Loucy (cell line): ENCODE data around the gene TGOLN2.

ENCODE experiments used
- H2AFZ ChIP-seq: fragments of 200-600 bp; sonication (generic); 2 replicates; pipeline ENCODE4 v1.6.0; 2016; ENCODE audit warnings: antibody characterized with exemption, mild to moderate bottlenecking, low read length, moderate library complexity
- H3F3A ChIP-seq: fragments of 200-600 bp; 2 replicates; pipeline ENCODE4 v1.6.0; 2016; ENCODE audit warnings: antibody characterized with exemption, low read depth, mild to moderate bottlenecking
- H3K27me3 ChIP-seq: fragments of 200-600 bp; sonication (generic); 2 replicates; pipeline ENCODE4 v1.6.1; 2014; ENCODE audit warnings: low read length, mild to moderate bottlenecking; ENCODE audit not compliant: insufficient read depth, poor library complexity, severe bottlenecking
- H3K36me3 ChIP-seq: fragments of 200-600 bp; sonication (generic); 2 replicates; pipeline ENCODE4 v1.6.1; 2016; ENCODE audit warnings: low read length; ENCODE audit not compliant: insufficient read depth
- H3K4me1 ChIP-seq: fragments of 200-600 bp; sonication (generic); 2 replicates; pipeline ENCODE4 v1.5.1; 2014; ENCODE audit warnings: low read length, mild to moderate bottlenecking; ENCODE audit not compliant: insufficient read depth, poor library complexity, severe bottlenecking
- H3K4me2 ChIP-seq: fragments of 200-600 bp; sonication (generic); 2 replicates; pipeline ENCODE4 v1.6.0; 2014; ENCODE audit warnings: antibody characterized with exemption, low read length, low read depth, mild to moderate bottlenecking; ENCODE audit not compliant: poor library complexity, severe bottlenecking
- H3K4me3 ChIP-seq: fragments of 200-600 bp; sonication (generic); 2 replicates; pipeline ENCODE4 v1.5.1; 2014; ENCODE audit warnings: low read length, mild to moderate bottlenecking, mixed read lengths; ENCODE audit not compliant: poor library complexity, severe bottlenecking
- H3K79me2 ChIP-seq: fragments of 200-600 bp; sonication (generic); 2 replicates; pipeline ENCODE4 v1.6.1; 2014; ENCODE audit warnings: low read length; ENCODE audit not compliant: insufficient read depth
- H3K9ac ChIP-seq: fragments of 200-600 bp; sonication (generic); 2 replicates; pipeline ENCODE4 v1.6.0; 2014; ENCODE audit warnings: mild to moderate bottlenecking, low read depth, low read length, moderate library complexity; ENCODE audit not compliant: poor library complexity, severe bottlenecking
- H3K9me2 ChIP-seq: fragments of 200-600 bp; sonication (generic); replicated peaks from 2 replicates; pipeline ENCODE4 v1.6.1; 2016; ENCODE audit warnings: low read depth, low read length, mixed read lengths
- H3K9me3 ChIP-seq: fragments of 200-600 bp; sonication (generic); 2 replicates; pipeline ENCODE4 v1.6.1; 2014; ENCODE audit warnings: mild to moderate bottlenecking, antibody characterized with exemption, low read length, low read depth; ENCODE audit not compliant: insufficient read depth
- H4K20me1 ChIP-seq: fragments of 200-600 bp; sonication (generic); 2 replicates; pipeline ENCODE4 v1.6.0; 2014; ENCODE audit warnings: antibody characterized with exemption, low read length, mild to moderate bottlenecking; ENCODE audit not compliant: insufficient read depth, poor library complexity, severe bottlenecking
- CTCF ChIP-seq: fragments of 200-600 bp; sonication (generic); conservative IDR thresholded peaks from 2 replicates; pipeline ENCODE4 v1.5.1; 2014; ENCODE audit warnings: mild to moderate bottlenecking, antibody characterized with exemption, low read length
- EZH2phosphoT487 ChIP-seq: fragments of 200-600 bp; IDR thresholded peaks from 2 replicates; pipeline ENCODE4 v1.6.1; 2018; ENCODE audit warnings: antibody characterized with exemption, mild to moderate bottlenecking, moderate library complexity, borderline replicate concordance

Gene TGOLN2

DNA sequence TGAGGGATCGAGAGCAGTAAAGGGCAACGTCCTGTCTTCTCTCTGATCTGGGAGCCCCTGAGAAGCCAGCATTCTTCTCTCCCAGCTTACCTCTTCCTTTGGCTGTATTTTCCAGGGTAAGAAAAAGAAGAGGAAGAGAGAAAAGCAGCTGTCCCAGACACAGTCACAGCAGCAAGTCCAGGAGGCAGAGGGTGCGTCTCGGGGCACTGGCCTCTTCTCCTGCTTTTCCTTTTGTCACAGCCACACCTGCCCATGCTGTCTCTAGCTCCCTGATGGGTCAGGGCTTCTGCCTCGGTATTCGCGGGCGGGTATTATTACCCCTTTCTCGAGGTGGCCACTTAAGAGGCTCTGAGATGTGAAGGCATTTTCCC, 20.3 kb downstream of the TGOLN2 start:
- H3K36me3 ChIP-seq = no peaks in the 10 kb centered on the region
- H3K4me1 ChIP-seq = peaks cover 16% of the 10 kb centered on the region
- H3K4me3 ChIP-seq = peak overlapping the region; percentile 67
- peak overlapping the region; percentile 55 for H3K9ac ChIP-seq
- peak overlapping the region; percentile 86; the same call in 1 of the 2 replicates for H2AFZ ChIP-seq
- no peaks in the 10 kb centered on the region for H4K20me1 ChIP-seq
- H3F3A ChIP-seq = no peaks in the 10 kb centered on the region
- no peaks in the 10 kb centered on the region for H3K9me3 ChIP-seq
- no peaks in the 10 kb centered on the region for H3K9me2 ChIP-seq
- H3K79me2 ChIP-seq = no peaks in the 10 kb centered on the region
- H3K4me2 ChIP-seq = peak overlapping the region; percentile 71
- H3K27me3 ChIP-seq = no peaks in the 10 kb centered on the region
- TF ChIP-seq EZH2phosphoT487 = no peak
- no peak for TF ChIP-seq CTCF

DNA sequence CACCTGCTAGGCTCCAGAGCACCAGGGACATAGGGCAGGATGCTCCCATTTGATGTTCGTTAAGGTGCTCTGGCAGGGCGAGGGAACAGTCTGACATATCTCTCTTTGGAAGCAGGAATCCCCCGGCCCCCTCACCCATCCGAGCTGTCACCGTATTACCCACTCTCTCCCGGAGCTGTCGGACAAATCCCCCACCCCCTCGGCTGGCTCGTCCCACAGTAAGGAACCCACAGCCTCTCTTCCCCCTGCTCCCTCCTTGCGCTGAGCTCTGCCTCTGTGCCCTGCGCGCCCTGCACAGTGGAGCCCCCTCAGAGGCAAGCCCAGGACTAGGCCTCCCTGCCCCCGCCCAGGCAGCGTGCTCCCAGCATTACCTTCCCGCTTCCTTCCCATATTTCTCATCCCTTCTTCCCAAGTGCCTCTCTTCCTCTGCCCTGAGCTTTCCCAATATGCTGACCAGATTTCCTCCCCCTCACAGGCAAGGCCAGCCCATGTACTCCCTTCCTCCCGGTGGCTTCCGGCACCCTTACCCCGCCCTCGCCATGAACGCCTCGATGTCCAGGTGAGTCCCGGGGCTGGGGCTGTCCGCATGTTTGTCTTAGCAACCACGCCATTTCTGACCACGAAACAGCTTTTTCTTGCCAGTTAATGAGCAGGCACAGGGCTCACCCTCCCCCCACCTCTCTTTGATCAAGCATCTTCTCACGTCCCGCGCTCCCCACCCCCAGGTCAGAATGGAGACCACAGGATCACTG, 23.8 kb downstream of the TGOLN2 start:
- Histone ChIP-seq H3K9me2 (no peaks in the 10 kb centered on the region), H4K20me1 (no peaks in the 10 kb centered on the region), H3K4me2 (no peak overlapping the region), H3K4me1 (peaks cover 11% of the 10 kb centered on the region), H3K79me2 (no peaks in the 10 kb centered on the region), H3K4me3 (no peak overlapping the region), H3K27me3 (no peaks in the 10 kb centered on the region), H3K9ac (no peak overlapping the region), H2AFZ (no peak overlapping the region), H3K9me3 (no peaks in the 10 kb centered on the region), H3F3A (no peaks in the 10 kb centered on the region), H3K36me3 (no peaks in the 10 kb centered on the region)
- no peak for TF ChIP-seq CTCF
- TF ChIP-seq EZH2phosphoT487 = no peak

DNA sequence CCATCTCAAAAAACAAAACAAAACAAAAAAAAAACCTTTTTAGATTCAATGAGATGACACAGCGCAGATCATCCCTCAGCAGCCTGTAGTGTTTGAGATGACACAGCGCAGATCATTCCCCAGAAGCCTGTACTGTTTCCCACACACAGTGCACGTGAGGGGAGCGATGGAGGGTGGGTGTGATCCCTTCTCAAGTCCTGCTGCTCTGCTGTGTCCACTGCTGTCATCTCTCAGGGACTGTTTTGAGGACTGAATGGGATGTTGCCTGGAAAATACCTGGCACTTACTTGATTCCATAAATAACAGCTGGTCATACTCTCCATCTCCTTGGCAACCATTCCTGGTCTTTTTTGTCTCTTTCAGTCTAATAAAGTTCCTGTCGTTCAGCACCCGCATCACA, 25.7 kb downstream of the TGOLN2 start:
- Histone ChIP-seq H3K36me3 (no peaks in the 10 kb centered on the region), H3K9ac (no peak overlapping the region), H3K4me1 (peaks cover 4% of the 10 kb centered on the region), H3K79me2 (no peaks in the 10 kb centered on the region), H4K20me1 (no peaks in the 10 kb centered on the region), H3K4me3 (no peak overlapping the region), H3K27me3 (no peaks in the 10 kb centered on the region), H3K9me3 (no peaks in the 10 kb centered on the region), H3F3A (no peaks in the 10 kb centered on the region), H3K4me2 (no peak overlapping the region), H3K9me2 (no peaks in the 10 kb centered on the region), H2AFZ (no peak overlapping the region)
- TF ChIP-seq CTCF = no peak
